GM04503 (cell line): Measurements from ENCODE around the gene APC2.
"Not testable (repeated sequence)": the region's sequence is repeated elsewhere in the genome, so short reads cannot be mapped to it uniquely, and the experiment has no call there.

Experiments used
- DNase-seq: peaks from one replicate; pipeline ENCODE4 v3.0.0-alpha.2; 2012; ENCODE audit warnings: low read depth

Gene APC2

DNA sequence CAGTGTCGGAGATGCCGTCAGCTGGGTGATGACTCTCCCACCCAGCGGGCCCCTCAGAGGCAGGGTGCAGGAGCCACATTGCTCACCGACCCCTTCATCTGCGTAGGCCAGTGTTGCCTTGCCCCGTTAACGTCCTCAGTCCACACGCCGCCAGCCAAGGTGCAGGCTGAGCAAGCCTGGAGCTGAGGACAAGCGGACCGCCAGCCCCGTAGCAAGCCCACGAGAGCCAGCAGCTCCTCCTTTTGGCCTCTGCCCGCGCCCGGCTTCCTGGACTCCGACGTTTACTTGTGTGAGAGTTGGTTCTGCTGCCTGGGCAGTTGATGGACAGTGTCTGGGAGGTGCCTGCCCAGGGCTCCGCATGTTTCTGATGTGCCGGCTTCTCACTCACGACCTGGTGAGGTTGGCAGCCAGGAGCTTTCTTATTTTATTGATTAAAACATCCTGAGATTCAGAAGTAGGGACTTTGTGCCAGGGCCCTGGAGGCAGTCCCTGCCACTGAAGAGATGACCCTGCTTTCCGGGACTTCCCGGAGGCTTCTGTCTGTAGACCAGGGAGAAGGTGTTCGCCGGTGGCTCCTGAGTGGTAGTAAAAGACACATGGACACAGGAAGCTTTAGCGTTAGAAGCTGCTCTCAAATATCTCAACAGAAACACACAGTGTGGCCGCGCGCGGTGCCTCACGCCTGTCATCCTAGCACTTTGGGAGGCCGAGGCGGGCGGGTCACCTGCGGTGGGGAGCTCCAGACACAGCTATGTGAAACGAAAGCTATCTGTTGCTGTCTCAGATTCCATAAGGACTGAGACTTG is 36.7 kb upstream of the APC2 start:
- no peak for DNase-seq

DNA sequence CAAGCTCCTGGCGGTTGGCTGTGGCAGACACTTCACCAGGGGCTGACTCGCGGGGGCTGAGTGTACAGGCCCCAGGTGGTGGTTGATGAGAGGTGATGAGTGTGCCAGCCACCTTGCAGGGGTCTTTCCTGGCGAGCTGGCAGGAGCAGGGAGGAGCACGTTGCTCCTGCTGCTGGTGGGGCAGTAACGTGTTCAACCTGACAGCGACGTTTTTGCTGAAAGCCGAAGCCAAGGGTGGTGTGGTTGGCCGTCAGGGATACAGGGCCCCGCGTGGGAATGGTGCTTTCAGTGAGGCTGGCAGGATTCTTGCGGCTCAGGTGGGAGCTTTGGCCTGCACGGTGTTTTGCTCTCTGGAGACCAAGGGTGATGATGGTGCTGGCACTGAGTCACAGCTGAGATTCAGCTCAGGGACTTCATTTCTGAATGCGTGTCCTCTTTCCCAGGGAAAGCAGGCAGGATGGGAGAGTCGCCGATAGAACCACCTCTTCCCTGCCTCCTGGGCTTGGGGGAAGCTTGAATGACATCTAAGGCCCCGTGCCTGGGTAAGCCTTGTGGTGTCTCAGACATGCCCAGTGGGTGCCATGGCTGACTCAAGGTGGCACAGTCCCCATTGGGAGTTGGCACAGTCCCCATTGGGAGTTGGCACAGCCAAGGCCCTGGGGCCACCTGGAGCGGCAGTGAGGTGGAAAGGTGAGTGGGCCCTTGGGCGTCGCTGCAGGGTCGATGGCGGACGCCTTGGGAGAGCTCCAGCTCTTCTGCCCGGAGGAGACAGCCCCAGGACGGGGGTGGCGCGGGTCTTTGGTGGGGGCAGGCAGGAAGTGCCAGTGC is 33.7 kb upstream of the APC2 start:
- DNase-seq: no peak

DNA sequence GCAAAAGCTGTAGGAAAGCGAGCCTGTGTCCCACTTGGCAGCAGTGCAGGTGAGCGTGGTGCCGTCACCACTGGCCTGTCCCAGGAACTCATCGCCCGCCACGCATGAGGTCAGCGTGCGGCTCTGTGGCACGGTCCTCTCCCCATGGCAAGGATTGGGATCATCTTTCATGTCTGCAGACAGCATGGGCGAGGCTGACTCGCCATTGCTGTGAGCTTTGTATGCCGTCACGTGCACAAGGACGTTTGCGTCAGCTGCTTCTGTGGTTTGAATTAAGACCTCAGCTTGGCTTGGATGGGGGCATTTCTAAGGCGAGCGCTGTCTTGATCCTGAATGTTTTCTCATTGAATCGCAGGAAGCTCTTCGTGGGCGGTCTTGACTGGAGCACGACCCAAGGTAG is 32.8 kb upstream of the APC2 start:
- no peak for DNase-seq

DNA sequence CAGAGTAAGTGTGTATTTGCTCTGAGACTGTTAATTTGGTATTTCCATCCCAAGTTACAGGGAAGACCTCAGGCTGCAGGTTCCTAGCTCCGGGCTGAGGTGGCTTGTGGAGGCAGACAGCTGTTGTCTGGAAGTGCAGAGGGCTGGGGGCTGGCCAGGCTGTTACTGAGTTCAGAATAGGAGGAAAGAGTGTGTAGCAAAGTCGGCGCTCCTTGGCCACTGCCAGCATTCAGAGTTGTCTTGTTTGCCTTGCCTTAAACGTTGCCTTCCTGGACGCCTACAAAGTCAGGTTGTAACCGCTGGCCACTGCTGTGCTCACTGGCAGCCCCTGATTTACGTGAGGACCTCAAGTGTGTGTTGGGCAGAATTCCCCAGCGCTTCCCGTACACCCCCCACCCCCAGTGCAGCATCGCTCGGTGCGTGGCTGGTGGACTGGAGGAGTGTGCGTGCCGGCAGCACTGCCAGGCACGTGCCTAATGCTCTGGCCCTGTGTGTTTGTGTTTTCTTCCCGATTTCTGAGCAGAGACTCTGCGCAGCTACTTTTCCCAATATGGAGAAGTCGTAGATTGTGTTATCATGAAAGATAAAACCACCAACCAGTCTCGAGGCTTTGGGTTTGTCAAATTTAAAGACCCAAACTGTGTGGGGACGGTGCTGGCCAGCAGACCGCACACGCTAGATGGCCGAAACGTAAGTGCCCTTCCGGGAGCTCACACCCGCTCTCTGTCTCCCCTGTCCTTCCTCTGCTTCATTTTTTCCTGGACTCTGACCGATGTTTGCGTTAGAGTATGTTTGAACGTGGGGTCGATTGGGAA is 32.0 kb upstream of the APC2 start:
- DNase-seq: no peak

DNA sequence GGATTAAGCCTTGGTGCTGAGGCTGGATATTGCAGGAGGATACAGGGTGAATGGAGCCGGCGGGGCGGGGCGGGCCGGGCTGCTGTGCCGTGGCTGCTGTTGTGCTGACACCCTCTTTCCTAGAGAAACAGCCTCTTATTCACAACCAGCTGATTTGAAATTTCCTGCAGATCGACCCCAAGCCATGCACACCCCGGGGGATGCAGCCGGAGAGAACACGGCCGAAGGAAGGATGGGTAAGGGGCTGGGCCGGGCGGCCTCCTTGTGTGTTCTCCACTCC is 31.5 kb upstream of the APC2 start:
- no peak for DNase-seq

DNA sequence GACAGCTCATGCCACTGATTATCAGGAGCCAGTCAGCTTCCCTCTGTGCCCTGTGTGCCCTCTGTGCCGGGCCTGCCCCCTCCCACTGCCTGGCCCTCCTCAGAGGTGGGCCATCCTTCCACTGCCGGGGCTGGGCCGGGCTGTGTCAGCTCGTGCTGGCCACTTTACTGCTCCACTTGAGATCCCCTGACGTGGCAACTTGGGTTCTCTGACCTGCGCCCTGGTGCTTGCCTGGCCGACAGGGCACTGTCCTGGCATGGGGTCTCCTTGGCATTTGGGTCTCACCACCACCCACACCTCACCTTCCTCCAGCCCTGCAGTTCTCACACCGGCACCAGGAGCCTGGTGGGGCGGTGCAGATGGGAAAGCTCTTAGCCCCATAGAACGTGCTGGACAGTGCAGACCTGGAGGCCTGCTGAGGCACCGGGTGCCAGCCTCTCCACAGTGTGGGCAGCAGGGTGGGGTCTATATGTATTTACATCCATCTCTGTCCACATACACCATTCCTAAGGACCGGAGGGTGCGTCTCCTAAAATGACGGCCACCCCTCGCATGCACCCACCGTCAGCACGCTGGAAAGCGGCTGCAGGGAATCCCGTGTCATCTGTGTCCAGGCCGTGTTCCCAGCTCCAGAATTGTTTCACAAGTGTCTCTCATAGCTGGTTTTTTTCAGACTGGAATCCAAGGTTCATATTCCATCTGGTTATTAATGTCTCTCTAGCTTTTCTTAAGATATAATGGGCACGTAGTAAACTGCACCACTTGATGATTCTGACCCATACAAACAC is 30.8 kb upstream of the APC2 start:
- DNase-seq: no peak

DNA sequence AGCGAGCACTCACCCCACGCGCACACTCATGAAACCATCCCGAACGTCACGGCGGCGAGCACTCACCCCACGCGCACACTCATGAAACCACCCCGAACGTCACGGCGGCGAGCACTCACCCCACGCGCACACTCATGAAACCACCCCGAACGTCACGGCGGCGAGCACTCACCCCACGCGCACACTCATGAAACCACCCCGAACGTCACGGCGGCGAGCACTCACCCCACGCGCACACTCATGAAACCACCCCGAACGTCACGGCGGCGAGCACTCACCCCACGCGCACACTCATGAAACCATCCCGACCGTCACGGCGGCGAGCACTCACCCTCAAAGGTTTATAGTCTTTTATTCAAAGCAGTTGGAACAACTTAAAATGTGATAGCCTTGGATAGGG is 29.8 kb upstream of the APC2 start:
- not testable (repeated sequence) for DNase-seq

DNA sequence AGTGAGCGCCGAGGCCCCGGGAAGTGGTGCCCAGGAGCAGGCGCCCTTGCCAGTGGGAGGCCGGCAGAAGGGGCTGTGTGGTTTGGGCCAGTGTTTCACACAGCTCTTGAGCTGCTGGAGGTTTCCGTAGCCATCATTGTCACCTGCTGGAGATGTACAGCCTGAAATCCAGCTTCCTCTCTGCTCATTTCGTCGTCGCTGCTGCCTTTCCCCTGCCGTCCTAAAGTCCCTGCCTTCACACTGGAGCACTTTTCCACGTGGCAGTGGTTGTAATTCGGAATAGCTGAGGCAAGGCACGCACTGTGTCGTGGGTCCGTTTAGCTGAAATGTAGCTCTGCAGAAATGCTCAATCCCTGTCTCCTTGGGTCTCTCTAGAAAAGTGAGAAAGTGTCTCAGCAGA is 29.3 kb upstream of the APC2 start:
- DNase-seq: no peak

DNA sequence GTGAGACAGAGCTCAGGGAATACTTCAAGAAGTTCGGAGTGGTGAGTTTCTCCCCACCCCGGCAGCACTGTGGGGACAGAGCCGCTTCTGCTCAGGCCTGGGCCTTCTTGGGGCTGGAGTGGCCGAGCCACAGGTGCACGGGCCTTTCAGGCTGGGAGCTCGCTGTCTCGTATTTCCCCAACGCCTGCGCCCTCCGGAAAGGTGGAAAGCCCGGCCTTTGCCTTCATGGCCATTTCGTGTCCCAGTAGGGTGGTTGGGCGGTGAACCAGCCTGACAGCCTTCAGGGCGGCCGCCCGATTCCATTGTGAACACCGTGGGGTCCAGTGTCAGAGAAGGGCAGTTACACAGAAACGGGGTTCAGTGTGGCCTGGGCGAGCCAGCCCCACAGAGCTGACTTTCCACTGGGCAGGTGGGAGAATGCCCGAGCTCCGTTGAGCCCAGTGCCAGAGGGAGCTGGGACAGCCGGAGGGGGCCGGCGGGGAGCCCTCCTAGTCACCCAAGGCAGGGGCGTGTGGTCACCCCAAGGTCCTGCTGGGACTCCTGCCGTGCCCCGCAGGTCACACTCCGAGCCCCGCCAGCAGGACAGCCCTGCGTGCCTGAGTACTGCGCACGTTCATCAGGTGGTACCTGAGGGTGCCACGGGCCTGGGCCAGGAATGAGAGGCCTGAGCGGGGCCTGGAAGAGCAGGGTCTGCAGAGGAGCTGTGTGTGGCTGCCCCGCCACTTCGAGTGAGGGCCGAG is 28.5 kb upstream of the APC2 start:
- DNase-seq: no peak

DNA sequence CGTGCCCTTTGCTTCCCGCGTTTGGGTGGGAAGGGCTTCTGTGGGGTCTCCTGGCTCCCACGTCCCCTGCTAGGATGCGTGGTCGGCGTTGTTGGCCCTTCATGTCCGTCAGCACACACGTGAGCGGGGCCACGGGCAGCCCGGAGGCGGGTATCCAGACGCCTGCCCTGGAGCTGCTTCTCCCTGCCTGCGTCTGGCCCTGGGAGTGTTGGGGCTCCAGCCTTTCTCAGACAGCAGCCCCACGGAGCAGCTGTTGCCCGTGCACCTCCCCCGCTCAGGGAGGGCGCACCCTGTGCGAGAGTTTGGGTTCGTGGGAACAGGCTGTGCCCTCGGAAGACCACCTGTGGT is 28.0 kb upstream of the APC2 start:
- DNase-seq: no peak

DNA sequence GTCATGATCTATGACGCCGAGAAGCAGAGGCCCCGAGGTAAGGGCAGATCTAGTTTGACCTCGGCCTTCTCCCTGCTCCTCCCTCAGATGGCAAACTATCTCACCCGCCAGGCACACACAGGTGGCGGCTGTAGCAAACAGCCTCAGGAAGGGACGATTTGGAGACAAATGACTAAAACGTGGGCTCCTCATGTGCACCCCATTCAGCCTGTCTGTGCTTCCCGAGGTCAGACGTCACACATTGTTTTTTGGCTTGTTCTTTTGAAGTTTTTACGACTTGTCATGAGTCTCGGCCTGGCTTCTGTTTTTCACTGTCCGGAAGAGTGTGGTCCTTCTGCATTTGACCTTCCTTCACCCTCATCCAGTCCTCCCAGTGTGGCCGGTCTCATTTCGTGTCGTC is 27.6 kb upstream of the APC2 start:
- no peak for DNase-seq

DNA sequence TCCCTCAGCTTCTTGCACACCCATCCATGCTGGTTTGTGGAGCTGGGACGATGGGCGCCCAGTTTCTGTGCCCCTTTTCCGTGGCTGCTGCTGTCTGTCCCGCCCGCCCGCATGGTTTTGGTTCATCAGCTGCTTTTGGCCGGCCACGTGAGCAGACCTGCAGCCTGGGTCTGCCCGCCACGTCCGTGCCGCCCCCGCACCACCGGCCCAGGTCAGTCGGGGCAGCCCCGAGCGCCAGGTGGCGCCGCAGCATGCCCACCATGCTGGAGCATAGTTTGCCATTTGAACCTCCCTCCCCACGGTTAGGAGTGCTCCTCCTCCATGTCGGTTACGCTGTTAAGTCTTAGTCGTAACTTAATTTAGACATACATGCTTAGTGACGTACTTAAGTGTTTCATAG is 27.0 kb upstream of the APC2 start:
- no peak for DNase-seq

DNA sequence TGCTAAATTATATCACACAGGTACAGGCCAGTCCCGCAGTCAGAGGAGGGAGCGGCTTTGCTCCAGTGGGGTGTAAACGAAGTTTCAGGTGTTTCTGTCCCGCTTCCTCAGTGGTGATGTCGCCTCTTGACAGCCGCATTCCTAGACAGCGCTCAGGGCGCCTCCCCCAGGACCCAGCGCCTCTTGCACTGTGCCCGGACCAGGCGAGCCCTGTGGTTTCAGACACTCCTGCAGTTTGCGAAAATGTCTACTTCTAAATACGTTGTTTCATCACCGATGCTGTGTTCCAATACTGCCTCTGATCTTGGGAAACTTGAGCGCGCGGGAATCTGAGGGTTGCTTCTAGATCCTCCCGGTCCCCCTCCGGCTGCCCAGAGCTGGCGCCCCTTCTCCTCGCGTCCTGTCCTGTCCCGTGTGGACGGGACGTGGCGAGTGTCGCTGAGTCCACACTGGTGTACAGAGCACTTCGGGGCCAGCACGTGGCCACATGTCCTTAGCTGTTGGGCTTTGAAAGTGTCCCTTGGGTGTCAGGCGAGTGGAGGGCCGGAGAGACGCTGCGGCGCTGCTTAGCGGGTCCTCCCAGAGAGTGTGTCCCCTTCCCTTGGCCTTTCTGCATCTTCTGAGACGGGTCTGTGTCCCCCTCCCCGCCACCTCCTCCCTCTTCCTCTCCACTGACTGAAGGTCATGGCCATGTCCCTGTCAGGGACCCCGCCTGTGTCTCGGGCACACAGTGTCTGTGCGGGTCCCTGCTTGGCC is 26.3 kb upstream of the APC2 start:
- no peak for DNase-seq

DNA sequence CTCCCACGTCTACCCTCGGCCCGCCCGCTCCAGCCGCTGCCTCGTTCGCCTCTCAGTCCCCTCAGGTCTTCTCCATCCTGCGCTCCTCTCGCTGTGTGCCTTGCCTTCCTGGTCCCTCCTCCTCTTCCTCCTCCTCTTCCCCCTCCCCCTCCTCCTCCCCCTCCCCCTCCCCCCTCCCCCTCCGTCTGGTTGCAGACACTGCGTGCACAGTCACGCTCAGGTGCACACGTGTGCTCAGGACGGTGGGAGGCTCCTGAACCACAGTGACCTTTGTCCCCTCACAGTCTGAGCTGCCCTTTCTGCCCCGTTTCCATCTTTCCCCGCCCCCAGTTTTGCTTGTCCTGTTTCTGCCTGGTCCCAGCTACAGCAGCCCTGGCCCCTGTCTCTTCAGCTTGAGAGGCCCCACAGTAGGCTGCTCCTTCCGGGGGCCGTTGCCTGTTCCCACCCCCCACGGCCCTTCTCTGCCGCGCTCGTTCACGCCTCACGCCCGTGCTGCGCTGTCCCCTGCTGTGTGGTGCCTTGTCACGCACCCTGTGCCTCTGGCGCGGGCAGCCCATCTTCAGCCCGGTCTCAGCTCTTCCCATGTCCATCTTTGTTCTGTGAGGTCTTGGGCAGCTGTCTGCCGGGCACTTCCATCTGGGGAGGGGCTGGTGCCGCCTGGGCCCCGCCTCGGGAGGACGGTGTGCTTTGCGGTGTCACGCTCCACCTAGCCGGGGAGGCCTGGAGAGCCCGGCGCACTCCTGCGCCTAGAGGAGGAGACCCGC is 25.5 kb upstream of the APC2 start:
- no peak for DNase-seq

DNA sequence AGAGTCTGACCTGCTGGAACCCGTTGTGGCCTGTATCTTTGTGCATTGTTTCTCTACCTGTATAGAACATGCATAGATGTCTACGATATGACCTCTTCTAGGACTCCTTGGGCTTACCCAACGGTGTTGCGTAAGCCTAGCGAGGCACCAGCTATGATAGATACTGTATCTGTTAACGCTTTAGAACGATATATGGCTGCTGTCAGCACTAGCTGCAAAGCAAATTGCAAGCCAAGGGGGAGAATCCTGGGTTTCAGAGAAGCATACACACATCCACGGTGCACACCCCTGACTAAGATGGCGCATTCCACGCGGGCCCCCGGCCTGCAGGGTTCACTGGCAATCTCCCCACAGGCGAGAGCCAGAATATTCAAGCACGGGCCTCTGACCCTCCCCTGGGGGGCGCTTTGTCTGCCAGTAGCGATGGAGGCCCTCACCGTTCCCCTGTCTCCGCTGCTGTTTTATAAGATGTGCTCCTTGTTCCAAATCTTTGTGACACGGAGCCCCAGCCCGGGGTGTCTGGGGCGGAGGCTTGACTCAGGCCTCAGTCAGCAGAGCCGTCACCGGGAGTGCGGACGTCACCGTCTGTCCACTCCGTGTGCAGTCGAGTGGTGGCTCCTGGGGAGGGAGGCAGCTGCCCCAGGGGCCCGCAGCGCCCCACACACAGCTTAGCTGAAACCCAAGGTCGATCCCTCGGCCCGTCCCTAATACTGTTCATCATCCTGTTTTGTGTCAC is 24.7 kb upstream of the APC2 start:
- no peak for DNase-seq

DNA sequence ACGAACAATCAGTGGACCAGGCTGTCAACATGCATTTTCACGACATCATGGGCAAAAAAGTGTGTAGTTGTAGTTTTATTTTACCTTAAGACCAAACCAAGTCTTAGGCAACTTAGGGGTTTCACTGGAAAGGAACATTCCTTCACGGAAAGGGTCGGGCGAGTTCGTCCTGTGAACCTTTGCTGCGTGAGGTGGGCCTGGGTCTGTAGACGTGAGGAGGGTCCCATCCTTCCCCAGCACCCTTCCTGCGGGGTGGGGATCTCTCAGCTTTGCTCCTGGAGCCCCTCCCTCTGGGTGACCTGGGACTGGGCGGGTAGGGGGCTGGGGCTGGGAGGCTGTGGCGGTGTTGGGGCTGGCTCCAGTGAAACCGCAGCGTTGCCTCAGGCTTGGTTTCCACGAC is 24.0 kb upstream of the APC2 start:
- no peak for DNase-seq

DNA sequence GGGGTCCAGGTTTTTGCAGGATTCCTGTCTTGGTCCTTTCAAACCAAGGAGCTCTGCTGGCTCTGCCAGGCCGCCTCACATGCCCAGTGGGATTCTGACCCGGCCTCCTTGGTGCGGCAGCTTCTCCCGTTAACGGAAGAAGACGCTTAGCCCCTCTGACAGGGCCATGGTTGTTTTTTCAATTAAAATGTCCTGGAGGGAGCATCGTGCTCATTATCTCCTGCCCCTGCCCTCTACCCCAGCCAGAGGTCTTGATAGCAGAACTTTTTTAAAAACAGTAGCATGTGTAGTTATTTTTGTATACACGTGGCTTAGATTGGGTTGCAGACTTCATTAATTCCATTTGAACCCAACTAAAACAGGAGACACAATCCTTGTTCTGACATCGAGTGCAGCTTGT is 23.2 kb upstream of the APC2 start:
- DNase-seq: no peak

DNA sequence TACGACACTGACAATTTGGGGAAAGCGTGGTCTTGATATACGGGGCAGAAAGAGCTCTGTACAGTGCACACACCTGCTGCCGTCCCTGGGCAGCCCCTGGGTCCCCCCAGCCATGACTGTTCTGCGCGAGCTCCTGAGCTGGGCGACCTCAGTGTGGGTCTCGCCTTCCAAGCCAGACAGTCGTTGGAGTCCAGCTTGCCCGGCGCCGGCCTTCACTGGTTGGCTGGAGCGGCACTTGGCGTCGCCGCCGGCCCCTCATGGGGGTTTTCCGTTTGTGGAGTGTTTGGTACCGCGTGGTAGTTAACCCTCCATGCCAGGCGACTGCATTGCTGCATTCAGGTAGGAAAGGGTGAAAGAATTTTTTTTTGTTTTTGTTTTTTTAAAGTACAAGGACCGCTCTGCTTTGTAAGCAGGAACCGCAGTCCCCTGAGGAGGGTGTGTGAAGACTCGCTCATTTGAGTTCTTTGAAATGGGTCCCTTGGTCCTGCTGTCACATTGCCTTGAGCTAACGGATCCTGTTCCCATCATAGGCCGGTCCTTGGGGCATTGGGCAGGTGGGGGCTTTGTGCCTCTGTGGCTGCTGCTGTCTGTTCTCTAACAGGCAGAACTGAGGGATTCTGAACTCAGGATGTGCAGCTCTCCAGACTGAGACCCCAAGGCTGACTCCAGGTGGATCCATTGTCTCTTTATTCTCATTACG is 22.6 kb upstream of the APC2 start:
- no peak for DNase-seq
